Effector memory CD8-positive, alpha-beta T cell (primary cell): Measurements from ENCODE around the gene PMAIP1.

Experiments
- ATAC-seq: fragments of 150-1000 bp; cut with Tn5 transposase; replicated peaks from 2 replicates; pipeline ENCODE4 v1.10.0; 2021; ENCODE audit warnings: mild to moderate bottlenecking, moderate library complexity
- DNase-seq, 3 experiments: peaks; one replicate each; pipeline ENCODE4 v3.0.0; 2021
- H3K27ac Mint-ChIP-seq, 2 donors: one replicate each; pipeline ENCODE4 v1.8.0; 2022; ENCODE audit warnings: mild to moderate bottlenecking in 2 of 2, mixed read lengths in 2 of 2, moderate library complexity in 2 of 2
- H3K27me3 Mint-ChIP-seq, 2 donors: one replicate each; pipeline ENCODE4 v1.8.0; 2022; ENCODE audit warnings: mixed read lengths in 2 of 2
- H3K36me3 Mint-ChIP-seq: one replicate; pipeline ENCODE4 v1.8.0; 2022; ENCODE audit warnings: mild to moderate bottlenecking, moderate library complexity, mixed read lengths; ENCODE audit not compliant: insufficient read depth
- H3K4me1 Mint-ChIP-seq, 2 donors: one replicate each; pipeline ENCODE4 v1.8.0; 2022; ENCODE audit warnings: low read depth in 2 of 2, mixed read lengths in 2 of 2
- H3K4me3 Mint-ChIP-seq, 2 donors: one replicate each; pipeline ENCODE4 v1.8.0; 2022; ENCODE audit warnings: mild to moderate bottlenecking in 2 of 2, mixed read lengths in 2 of 2, moderate library complexity in 2 of 2
- H3K9me3 Mint-ChIP-seq, 2 donors: one replicate each; pipeline ENCODE4 v1.8.0; 2022; ENCODE audit warnings: mixed read lengths in 2 of 2

PMAIP1 gene

DNA sequence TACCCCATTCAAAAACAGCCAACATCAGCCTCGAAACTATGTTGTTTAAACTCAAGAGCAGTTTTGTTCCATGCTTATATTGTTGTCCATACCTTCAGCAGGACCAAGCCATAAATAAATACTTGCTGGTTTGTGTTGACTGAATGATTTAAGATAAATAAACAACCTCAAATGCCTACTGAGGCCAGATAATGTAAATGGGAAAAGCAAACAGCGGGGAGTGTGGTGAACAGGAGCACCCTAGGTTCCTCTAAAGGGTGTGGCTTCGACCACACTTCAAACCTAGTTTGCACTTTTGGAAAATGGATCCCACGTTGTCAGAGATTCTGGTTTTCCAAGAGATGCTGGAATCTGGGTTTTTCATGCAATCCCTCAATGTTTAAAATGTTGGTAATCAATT, 1.7 kb upstream of the PMAIP1 start:
- no peak for DNase-seq
- ATAC-seq = no peak
- no peaks in the 10 kb centered on the region for H3K9me3 Mint-ChIP-seq
- no peaks in the 10 kb centered on the region for H3K27me3 Mint-ChIP-seq
- H3K36me3 Mint-ChIP-seq = peaks cover 41% of the 10 kb centered on the region
- peaks cover 19 to 27% of the 10 kb centered on the region in 2 donors for H3K4me1 Mint-ChIP-seq
- H3K4me3 Mint-ChIP-seq = peak overlapping the region in 1 of 2 donors; percentile 18
- H3K27ac Mint-ChIP-seq = peak overlapping the region; percentile 98 to 99

DNA sequence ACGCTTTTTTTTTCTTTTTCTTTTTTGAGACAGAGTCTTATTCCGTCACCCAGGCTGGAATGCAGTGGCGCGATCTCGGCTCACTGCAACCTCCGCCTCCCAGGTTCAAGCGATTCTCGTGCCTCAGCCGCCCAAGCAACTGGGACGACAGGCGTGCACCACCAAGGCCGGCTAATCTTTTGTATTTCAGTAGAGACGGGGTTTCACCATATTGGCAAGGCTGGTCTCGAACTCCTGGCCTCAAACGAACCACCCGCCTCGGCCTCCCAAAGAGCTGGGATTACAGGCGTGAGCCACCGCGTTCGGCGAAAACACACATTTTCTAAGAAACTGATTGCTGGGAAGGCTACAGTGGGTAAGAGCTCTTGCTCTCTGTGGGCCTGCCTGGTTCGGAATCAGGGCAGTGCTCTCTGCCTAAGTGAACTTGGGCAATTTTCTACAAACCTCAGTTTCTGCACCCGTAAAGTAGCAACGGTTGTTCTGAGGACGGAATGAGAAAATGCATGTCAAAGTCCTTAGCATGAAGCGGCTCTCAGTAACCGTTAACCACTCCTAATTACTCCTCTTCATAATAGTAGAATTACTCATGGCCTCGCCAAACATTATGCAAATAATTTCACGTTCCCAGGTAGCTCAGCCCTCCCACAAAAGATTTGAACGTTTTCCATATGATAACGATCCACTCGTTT, 1.0 kb upstream of the PMAIP1 start:
- H3K9me3 Mint-ChIP-seq = no peaks in the 10 kb centered on the region
- ATAC-seq (no peak), DNase-seq (no peak)
- peak overlapping the region; percentile 93 to 94 for H3K4me3 Mint-ChIP-seq
- peaks cover 21 to 27% of the 10 kb centered on the region in 2 donors for H3K4me1 Mint-ChIP-seq
- peak overlapping the region; percentile 98 to 99 for H3K27ac Mint-ChIP-seq
- peaks cover 48% of the 10 kb centered on the region for H3K36me3 Mint-ChIP-seq
- no peaks in the 10 kb centered on the region for H3K27me3 Mint-ChIP-seq

DNA sequence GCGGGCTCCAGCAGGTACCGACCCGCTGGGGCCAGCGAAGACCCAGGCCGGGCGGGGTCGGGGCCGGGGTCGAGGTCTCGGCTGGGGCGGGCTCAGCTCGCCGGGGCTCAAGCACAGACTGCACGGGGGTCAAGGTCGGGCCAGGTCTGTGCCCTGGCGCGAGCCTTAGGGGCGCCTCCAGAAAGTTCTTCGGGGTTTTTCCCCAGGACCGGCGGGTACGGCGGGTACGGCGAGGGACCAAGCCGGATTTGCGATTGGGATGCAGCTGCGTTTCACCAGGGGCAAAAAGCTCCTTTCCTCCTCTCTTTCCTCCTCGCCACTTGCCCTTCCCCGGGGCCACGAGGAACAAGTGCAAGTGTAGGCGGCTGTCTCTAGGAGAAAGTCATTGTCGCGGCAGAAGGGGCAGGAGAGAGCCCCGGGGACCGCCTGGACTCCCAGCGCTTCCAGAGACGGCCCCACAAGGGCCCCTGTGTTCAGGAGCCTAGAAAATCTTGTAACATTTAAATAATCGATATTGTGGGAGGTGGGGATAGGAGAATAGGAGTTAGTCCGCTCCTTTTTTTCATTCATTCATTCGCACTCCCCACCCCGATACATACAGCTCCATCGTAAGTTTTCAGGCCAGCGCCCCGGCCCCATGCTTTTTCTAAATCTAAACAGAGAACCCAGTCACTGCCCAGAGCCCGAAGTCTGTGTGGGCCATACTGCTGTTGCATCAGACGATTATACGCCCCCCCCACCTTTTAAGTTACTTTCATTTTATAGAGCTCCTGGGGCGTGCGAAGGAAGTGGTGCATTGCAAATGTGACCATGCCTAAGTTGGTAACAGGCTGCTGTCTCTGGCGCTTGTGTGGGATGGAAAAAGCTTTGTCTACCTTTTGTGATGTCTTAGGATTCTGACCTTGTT, 679 bp downstream of the PMAIP1 start:
- no peaks in the 10 kb centered on the region for H3K27me3 Mint-ChIP-seq
- H3K36me3 Mint-ChIP-seq = peaks cover 65% of the 10 kb centered on the region
- DNase-seq = peak; percentile 61 to 72 (median 65)
- peak; percentile 47 for ATAC-seq
- no peaks in the 10 kb centered on the region for H3K9me3 Mint-ChIP-seq
- H3K4me3 Mint-ChIP-seq = peak overlapping the region; percentile 93 to 94
- H3K4me1 Mint-ChIP-seq = peaks cover 34 to 41% of the 10 kb centered on the region in 2 donors
- peak overlapping the region; percentile 98 to 99 for H3K27ac Mint-ChIP-seq

DNA sequence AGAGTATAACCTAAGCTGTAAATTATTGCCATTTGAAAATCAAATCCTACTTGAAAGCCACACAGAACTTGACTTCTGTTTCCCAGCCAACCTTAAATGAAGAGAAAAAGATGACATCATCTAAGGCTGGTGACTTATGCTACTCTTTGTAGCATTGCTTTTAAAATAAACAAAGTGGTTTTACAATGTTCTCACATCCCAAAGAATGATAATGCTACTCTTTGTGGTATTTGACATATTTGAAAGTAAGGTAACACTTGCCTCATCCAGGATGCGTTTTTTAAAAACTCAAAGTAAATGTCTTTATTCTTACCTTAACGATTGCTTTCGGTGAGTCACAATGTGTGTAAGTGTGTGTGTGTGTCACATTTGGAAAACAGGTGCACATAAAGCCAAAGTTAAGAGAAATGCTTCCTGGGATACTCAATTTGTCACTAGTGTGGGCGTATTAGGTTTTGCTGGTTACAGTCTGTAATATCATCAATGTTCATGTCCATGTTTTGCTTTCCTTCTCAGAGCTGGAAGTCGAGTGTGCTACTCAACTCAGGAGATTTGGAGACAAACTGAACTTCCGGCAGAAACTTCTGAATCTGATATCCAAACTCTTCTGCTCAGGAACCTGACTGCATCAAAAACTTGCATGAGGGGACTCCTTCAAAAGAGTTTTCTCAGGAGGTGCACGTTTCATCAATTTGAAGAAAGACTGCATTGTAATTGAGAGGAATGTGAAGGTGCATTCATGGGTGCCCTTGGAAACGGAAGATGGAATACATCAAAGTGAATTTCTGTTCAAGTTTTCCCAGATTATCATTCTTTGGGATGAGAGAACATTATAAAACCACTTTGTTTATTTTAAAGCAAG, 2.6 kb downstream of the PMAIP1 start:
- peaks cover 42 to 49% of the 10 kb centered on the region in 2 donors for H3K4me1 Mint-ChIP-seq
- peaks cover 71% of the 10 kb centered on the region for H3K36me3 Mint-ChIP-seq
- DNase-seq (peak in 2 of 3 experiments; percentile 12 to 26), ATAC-seq (peak; percentile 26)
- peak overlapping the region; percentile 98 to 99 for H3K27ac Mint-ChIP-seq
- no peaks in the 10 kb centered on the region for H3K9me3 Mint-ChIP-seq
- H3K27me3 Mint-ChIP-seq = no peaks in the 10 kb centered on the region
- H3K4me3 Mint-ChIP-seq = peak overlapping the region; percentile 93 to 94

DNA sequence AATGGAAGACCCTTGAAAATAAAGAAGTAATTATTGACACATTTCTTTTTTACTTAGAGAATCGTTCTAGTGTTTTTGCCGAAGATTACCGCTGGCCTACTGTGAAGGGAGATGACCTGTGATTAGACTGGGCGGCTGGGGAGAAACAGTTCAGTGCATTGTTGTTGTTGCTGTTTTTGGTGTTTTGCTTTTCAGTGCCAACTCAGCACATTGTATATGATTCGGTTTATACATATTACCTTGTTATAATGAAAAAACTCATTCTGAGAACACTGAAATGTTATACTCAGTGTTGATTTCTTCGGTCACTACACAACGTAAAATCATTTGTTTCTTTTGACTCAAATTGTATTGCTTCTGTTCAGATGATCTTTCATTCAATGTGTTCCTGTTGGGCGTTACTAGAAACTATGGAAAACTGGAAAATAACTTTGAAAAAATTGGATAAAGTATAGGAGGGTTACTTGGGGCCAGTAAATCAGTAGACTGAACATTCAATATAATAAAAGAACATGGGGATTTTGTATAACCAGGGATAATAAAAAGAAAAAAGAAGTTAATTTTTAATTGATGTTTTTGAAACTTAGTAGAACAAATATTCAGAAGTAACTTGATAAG, 3.3 kb downstream of the PMAIP1 start:
- ATAC-seq (no peak), DNase-seq (no peak)
- peak overlapping the region; percentile 98 to 99 for H3K27ac Mint-ChIP-seq
- peaks cover 0 to under 1% of the 10 kb centered on the region in 2 donors for H3K27me3 Mint-ChIP-seq
- H3K4me1 Mint-ChIP-seq = peaks cover 42 to 49% of the 10 kb centered on the region in 2 donors
- H3K36me3 Mint-ChIP-seq = peaks cover 71% of the 10 kb centered on the region
- no peaks in the 10 kb centered on the region for H3K9me3 Mint-ChIP-seq
- peak overlapping the region; percentile 93 to 94 for H3K4me3 Mint-ChIP-seq

DNA sequence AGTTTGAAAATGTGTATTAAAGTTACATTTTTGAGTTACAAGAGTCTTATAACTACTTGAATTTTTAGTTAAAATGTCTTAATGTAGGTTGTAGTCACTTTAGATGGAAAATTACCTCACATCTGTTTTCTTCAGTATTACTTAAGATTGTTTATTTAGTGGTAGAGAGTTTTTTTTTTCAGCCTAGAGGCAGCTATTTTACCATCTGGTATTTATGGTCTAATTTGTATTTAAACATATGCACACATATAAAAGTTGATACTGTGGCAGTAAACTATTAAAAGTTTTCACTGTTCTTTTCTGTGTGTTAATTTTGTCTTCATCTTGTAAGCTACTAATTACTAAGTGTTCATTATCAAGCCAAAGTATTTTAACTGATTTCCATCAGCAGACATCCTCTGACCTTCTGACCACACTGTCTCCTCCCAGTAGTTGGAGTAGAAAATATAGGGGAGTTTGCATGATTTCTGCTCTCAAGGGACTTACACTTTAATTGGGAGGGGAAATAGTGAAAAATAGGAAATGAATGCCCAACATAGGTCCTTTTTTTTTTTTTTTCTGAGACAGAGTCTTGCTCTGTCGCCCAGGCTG, 4.3 kb downstream of the PMAIP1 start:
- peaks cover 45 to 48% of the 10 kb centered on the region in 2 donors for H3K4me1 Mint-ChIP-seq
- H3K36me3 Mint-ChIP-seq = peaks cover 69% of the 10 kb centered on the region

DNA sequence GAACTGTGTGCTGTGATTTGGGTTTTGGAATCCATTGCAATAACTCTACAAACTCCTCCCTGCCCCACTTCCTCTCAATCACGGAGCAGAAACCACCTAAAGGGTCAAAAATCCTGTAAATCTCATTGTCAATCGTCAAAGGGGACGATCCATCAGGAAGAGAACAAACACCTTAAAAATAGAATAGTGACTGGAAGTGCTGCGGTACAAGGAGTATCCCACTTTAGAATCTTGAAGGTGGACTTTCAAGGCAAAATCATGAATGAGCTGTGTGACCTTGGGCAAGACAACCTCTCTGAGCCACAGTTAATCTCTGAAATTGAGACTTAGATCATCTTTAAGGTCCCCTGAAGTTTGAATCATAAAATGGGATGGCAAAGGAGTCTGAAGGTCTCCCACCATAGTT, 5.9 kb downstream of the PMAIP1 start:
- Mint-ChIP-seq H3K27me3 (peaks cover 0 to 5% of the 10 kb centered on the region in 2 donors), H3K4me3 (no peak overlapping the region), H3K27ac (peak overlapping the region; percentile 93 to 97), H3K36me3 (peaks cover 53% of the 10 kb centered on the region), H3K4me1 (peaks cover 42% of the 10 kb centered on the region in 2 donors), H3K9me3 (no peaks in the 10 kb centered on the region)
- DNase-seq (no peak), ATAC-seq (no peak)

More for the DNA sequence above, 4.3 kb downstream of the PMAIP1 start:
- ATAC-seq (no peak), DNase-seq (no peak)
- Mint-ChIP-seq H3K4me3 (peak overlapping the region; percentile 51 to 63), H3K27me3 (peaks cover 0 to 5% of the 10 kb centered on the region in 2 donors), H3K9me3 (no peaks in the 10 kb centered on the region), H3K27ac (peak overlapping the region; percentile 93 to 97)

DNA sequence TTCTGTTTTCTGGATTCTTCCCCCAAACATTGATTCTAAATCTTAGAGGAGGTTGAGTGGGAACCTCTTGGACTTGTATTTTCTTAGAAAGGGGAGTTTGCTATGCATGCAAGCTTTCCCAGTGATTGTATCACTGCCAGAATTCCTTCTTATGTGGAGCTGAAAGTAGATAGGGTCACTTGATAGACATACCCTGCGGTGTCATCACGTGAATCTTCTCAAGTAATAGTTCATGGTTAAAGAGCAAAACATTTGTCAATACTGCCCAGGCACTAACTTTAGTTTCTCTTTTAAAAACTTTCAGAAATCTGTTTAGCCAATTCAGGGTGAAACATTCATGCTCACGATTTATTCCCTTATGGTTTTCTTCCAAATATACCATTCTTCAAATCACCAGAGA, 6.4 kb downstream of the PMAIP1 start:
- Mint-ChIP-seq H3K27ac (peak overlapping the region in 1 of 2 donors; percentile 93), H3K27me3 (peaks cover 0 to 5% of the 10 kb centered on the region in 2 donors), H3K36me3 (peaks cover 48% of the 10 kb centered on the region), H3K4me1 (peaks cover 37 to 39% of the 10 kb centered on the region in 2 donors), H3K4me3 (peak overlapping the region in 1 of 2 donors; percentile 5), H3K9me3 (no peaks in the 10 kb centered on the region)
- ATAC-seq (no peak), DNase-seq (no peak)

DNA sequence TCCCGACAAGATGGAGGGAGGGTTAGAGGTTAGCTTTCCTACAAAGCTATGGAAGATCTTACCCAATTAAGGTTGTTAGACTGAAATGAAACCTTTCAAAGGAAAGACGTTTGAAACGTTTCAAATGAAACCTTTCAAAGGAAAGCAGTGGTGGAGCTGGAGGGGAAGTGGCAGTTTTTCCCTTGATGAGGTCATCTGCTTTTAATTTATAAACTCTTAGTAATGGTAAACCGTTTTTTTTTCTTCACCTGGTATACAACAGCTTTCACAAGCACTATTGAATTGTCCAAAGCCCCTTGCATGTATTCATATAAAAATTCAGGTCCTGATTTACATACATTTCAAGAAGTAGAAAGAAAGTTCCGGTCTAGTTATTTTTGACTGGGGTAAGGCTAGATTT, 7.4 kb downstream of the PMAIP1 start:
- H3K4me1 Mint-ChIP-seq = peaks cover 30 to 34% of the 10 kb centered on the region in 2 donors

DNA sequence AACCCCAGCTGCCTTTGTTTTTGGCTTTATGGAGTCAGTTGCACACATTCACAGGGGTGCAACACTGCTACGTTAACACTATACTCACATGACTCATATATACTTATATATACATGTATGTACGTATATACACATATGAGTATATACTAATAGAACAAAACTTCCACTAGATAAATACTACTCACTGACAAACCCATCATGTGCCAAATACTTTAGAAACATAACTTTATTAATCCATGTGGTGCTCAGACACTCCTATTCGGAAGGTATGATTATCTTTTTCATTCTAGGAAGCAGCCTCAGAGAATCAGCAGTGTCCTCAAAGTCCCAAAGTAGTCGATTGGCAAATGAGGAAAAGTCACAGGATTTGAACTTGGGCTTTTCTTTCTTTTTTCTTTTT, 7.9 kb downstream of the PMAIP1 start:
- Mint-ChIP-seq H3K4me1 (peaks cover 25 to 29% of the 10 kb centered on the region in 2 donors), H3K27me3 (peaks cover 0 to 5% of the 10 kb centered on the region in 2 donors), H3K27ac (no peak overlapping the region), H3K4me3 (no peak overlapping the region), H3K9me3 (no peaks in the 10 kb centered on the region), H3K36me3 (peaks cover 34% of the 10 kb centered on the region)
- DNase-seq (no peak), ATAC-seq (no peak)

More for the DNA sequence above, 7.4 kb downstream of the PMAIP1 start:
- DNase-seq (no peak), ATAC-seq (no peak)
- peaks cover 0 to 5% of the 10 kb centered on the region in 2 donors for H3K27me3 Mint-ChIP-seq
- H3K27ac Mint-ChIP-seq = peak overlapping the region in 1 of 2 donors; percentile 93
- H3K36me3 Mint-ChIP-seq = peaks cover 39% of the 10 kb centered on the region
- no peaks in the 10 kb centered on the region for H3K9me3 Mint-ChIP-seq
- no peak overlapping the region for H3K4me3 Mint-ChIP-seq

DNA sequence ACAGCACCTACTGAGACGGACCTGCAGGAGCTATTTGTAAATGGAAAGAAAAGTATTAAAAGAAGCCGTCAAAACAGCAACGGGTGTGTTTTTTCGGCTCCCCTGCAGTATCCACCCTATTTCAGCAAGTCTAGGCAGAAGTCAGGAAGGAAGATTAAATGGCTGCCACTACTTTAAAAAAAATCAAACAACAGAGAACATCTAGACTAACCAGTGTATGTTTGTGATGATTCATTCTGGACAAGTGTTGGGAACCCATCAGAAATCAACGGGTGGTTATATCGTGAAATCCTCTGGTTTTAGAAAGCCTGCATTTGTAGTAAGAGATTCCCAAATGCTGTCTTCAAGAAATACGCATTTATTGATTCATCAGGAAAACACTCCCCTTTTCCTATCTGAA, 9.0 kb downstream of the PMAIP1 start:
- Mint-ChIP-seq H3K27ac (no peak overlapping the region), H3K4me1 (peaks cover 22 to 26% of the 10 kb centered on the region in 2 donors), H3K9me3 (no peaks in the 10 kb centered on the region), H3K27me3 (peaks cover 0 to 5% of the 10 kb centered on the region in 2 donors), H3K36me3 (peaks cover 22% of the 10 kb centered on the region), H3K4me3 (no peak overlapping the region)
- no peak for DNase-seq
- no peak for ATAC-seq

DNA sequence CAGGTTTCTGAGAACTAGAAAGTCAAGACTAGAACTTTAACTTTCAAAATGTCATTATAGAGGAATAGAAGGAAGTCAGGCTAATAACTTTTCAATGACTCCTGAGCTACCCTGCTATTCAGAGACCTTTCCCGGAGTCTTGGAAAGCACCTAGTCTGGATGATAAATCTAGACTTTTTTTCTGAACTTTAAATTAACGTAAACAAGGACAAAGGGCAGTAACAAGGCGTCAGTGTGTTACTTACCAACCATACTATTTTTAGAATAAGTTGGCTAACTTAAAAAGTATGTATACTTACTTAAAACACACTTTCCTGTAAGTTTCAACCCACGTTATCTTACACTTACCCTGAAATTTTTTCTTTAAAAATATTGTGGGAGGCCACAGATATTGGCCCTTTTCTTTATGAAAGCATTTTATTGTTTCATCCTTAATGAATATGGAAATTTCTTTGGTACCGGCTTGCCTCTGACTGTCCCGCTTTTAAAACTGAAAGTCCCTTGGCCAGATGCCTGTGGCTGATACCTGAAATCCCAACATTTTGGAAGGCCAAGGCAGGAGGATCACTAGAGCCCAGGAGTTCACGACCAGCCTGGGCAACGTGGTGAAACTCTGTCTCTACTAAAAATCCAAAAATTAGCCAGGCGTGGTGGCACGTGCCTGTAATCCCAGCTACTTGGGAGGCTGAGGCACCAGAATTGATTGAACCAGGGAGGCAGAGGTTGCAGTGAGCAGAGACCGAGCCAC, 9.7 kb downstream of the PMAIP1 start:
- Mint-ChIP-seq H3K4me1 (peaks cover 18 to 21% of the 10 kb centered on the region in 2 donors), H3K36me3 (peaks cover 16% of the 10 kb centered on the region), H3K4me3 (no peak overlapping the region), H3K9me3 (no peaks in the 10 kb centered on the region), H3K27me3 (peaks cover 0 to 5% of the 10 kb centered on the region in 2 donors), H3K27ac (no peak overlapping the region)
- ATAC-seq (no peak), DNase-seq (no peak)
